ENCODE results near the gene CXCR6.

Gene CXCR6

DNA sequence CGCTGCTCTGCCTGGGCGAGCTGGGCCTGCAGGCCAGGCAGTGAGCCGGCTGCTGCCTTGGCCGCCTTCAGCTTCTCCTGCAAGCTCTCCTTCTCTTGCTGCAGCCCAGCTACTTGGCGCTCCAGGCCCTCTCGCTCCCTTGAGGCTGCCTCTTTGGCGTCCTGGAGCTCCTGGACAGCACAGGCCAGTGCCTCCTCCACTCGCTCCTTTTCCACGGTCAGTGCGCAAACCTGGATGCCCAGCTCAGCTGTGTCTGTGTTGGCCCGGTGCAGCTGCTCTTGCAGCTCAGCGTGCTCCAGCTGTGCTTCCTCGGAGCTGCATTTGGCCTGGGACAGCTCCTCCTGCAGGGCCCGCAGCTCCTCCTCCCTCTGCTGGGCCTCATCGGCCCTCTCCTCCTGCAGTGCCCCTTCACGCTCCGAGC lies 23.1 kb downstream of the CXCR6 start:
- TF ChIP-seq, protein P1, sequence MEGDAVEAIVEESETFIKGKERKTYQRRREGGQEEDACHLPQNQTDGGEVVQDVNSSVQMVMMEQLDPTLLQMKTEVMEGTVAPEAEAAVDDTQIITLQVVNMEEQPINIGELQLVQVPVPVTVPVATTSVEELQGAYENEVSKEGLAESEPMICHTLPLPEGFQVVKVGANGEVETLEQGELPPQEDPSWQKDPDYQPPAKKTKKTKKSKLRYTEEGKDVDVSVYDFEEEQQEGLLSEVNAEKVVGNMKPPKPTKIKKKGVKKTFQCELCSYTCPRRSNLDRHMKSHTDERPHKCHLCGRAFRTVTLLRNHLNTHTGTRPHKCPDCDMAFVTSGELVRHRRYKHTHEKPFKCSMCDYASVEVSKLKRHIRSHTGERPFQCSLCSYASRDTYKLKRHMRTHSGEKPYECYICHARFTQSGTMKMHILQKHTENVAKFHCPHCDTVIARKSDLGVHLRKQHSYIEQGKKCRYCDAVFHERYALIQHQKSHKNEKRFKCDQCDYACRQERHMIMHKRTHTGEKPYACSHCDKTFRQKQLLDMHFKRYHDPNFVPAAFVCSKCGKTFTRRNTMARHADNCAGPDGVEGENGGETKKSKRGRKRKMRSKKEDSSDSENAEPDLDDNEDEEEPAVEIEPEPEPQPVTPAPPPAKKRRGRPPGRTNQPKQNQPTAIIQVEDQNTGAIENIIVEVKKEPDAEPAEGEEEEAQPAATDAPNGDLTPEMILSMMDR (IDR thresholded peaks at IDR 0.05; ENCODE audit: low read depth, low read length, missing control alignments) = no peak
- no peak for DNase-seq (ENCODE audit: low read depth)
- no peak overlapping the region for H3K4me3 ChIP-seq (ENCODE audit: low read depth, low read length)

DNA sequence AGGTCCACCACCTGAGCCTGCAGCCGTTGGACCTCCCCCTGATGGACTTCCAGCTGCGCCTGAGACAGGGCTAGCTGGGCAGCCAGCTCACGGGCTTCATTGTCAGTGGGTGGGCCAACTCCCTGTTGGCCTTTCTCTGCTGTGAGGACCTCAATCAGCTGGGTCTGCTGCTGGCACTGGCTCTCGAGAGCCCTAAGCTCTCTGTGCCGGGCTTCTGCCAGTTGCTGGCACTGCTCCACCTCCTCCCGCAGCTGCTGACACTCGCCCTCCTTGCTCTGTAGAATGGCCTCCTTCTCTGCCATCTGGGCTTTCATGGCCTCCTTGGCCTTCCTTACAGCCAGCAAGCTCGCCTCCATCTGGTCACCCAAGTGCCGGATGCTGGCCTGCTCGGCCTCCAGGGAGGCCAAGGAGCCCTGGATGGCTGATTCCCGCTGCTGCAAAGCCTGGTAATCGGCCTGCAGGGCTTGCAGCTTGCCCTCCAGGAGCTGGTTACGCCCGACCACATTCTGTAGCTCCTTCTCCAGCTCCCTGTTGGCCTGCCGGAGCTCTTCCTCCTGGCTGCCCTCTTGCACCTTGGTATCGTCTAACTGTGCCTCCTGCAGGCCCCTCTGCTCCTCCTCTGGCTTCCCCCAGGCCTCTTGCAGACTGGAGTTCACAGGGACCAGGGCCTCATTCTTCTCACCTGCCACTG lies 23.8 kb downstream of the CXCR6 start:
- TF ChIP-seq, protein P1 (IDR thresholded peaks at IDR 0.05; ENCODE audit: low read depth, low read length, missing control alignments) = no peak
- DNase-seq (ENCODE audit: low read depth) = no peak
- H3K4me3 ChIP-seq (ENCODE audit: low read depth, low read length) = no peak overlapping the region

DNA sequence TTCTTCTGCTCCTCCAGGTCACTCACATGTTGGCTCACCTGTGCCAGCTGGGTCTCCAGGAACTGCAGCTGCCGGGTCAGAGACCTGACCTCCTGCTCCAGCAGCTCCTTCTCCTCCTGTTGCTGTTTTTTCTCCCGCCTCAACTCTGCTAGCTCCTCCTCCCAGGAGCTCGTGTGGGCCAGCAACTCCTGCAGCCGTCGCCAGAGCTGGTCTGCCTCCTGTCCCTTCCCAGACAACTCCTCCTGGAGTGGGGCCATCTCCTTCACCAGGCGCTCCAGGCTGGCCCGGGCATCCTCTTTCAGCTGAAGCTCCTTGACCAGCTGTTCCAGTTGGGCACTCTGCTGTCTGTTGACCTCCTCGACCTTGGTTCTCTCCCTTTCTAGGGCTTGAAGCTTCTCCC lies 24.5 kb downstream of the CXCR6 start:
- TF ChIP-seq, protein P1 (IDR thresholded peaks at IDR 0.05; ENCODE audit: low read depth, low read length, missing control alignments) = no peak
- DNase-seq (ENCODE audit: low read depth) = no peak

DNA sequence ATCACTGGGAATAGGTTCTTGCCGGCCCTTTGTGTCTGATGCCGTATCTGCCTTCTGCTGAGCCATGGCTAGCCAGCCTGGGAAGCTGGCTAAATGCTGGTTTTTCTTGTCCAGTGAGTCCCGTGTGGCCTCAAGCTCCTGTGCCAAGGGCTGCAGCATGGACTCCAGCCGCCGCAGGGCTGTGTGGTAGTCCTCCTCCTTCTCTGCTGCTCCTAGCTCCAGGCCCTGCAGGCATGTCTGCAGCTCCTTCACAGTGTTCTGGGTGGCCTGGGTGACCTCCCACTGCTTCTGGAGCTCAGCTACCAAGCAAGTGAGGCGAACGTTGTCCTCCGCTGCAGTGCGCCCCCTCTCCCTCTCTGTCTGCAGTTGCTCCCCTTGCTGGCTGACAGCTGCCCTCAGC lies 24.9 kb downstream of the CXCR6 start:
- TF ChIP-seq, protein P1 (IDR thresholded peaks at IDR 0.05; ENCODE audit: low read depth, low read length, missing control alignments) = no peak
- no peak for DNase-seq (ENCODE audit: low read depth)
- no peak overlapping the region for H3K4me3 ChIP-seq (ENCODE audit: low read depth, low read length)

More for the DNA sequence above, 24.5 kb downstream of the CXCR6 start:
- no peak overlapping the region for H3K4me3 ChIP-seq (ENCODE audit: low read depth, low read length)

DNA sequence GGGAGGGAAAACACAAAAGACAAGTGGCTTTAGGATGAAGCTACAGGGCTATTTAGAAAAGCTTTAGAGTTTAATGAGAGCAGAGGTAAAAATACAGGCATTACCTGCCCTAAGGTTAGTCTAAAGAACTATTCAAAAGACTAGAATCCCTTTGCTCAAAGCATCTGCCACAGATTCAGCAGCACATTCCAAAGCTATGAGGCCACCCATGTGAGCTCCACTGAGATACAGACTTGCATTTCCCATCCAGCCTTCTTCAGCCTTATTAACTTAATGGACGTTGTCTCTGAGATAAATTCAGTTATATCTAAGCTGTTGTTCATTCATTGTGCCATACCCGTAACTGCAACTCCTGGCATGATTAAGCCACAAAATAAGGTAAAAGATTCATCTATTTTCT lies 25.4 kb downstream of the CXCR6 start:
- H3K4me3 ChIP-seq (ENCODE audit: low read depth, low read length) = no peak overlapping the region
- TF ChIP-seq, protein P1 (IDR thresholded peaks at IDR 0.05; ENCODE audit: low read depth, low read length, missing control alignments) = no peak
- no peak for DNase-seq (ENCODE audit: low read depth)

DNA sequence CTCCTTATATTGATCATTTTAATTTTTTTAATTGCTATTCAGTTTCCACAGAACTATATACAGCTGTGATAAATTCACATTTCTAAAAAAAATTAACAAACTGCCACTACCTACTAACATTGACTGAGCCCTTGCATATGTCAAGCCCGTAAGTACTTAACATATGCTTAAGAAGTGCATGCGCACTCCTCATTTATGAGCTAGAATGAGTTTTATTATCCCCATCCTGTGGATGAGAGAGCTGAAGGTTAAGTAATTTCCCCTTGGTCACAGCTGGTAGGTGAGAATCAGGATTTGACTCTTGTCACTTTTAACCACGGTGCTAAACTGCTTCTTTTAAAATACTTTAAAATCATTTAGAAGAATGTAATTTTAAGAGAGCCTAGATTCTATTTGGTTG lies 25.9 kb downstream of the CXCR6 start:
- H3K4me3 ChIP-seq (ENCODE audit: low read depth, low read length) = no peak overlapping the region
- DNase-seq (ENCODE audit: low read depth) = no peak
- TF ChIP-seq, protein P1 (IDR thresholded peaks at IDR 0.05; ENCODE audit: low read depth, low read length, missing control alignments) = no peak

DNA sequence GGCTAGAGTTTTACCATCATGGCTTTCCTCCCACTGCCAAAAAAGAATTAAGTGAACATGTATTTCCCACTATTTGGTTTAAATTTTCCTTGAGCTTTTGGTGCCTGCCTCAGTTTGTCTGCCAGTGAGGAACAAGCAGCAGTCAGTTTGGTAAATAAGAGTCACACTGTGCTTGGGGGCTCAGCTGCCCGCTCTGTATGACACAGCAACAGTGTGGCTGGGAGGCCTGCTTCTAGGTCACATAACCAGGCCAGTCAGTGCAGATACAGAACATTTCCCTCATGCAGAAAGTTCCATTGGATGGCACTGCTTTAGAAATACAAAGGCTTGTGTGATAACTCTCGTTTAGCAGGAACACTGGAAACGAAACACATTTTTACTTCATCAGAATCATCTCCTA lies 26.7 kb downstream of the CXCR6 start:
- TF ChIP-seq, protein P1 (IDR thresholded peaks at IDR 0.05; ENCODE audit: low read depth, low read length, missing control alignments) = no peak
- DNase-seq (ENCODE audit: low read depth) = no peak
- H3K4me3 ChIP-seq (ENCODE audit: low read depth, low read length) = no peak overlapping the region

Data from GM12864 (cell line).